ENCODE measurements around the gene OR10A5.
"Not testable (repeated sequence)": the region's sequence is repeated elsewhere in the genome, so short reads cannot be mapped to it uniquely, and the experiment has no call there.

Gene OR10A5

GRCh38 chr11:6845383-6845782 is at the start of gene OR10A5:
OR10A5 (plus strand) TSS chr11:6845683; CDS start chr11:6845683, 0 bp downstream.
- no peak for DNase-seq

- no peak for DNase-seq
These were observed 46.1 kb upstream of the OR10A5 start, which contains the start of gene OR6A2 for GRCh38 chr11:6799402-6799801. OR6A2 (minus strand) TSS chr11:6799689; CDS start chr11:6795708, 3,981 bp downstream.

GRCh38 chr11:6801075-6801474 is 44.4 kb upstream of the OR10A5 start:
- not testable (repeated sequence) for DNase-seq

GRCh38 chr11:6812390-6813005 is 33.0 kb upstream of the OR10A5 start:
- peak; percentile 66 for DNase-seq

GRCh38 chr11:6813656-6814055 is 31.8 kb upstream of the OR10A5 start:
- no peak for DNase-seq

GRCh38 chr11:6817694-6818093 is 27.8 kb upstream of the OR10A5 start:
- DNase-seq = no peak

GRCh38 chr11:6818967-6819366 is 26.5 kb upstream of the OR10A5 start:
- no peak for DNase-seq

- no peak for DNase-seq
These were observed 21.2 kb upstream of the OR10A5 start for GRCh38 chr11:6824136-6824823.

GRCh38 chr11:6825231-6825744 is 20.2 kb upstream of the OR10A5 start:
- DNase-seq = no peak

GRCh38 chr11:6828103-6828502 is 17.4 kb upstream of the OR10A5 start:
- DNase-seq = no peak

GRCh38 chr11:6833356-6833755 is 12.1 kb upstream of the OR10A5 start:
- no peak for DNase-seq

- DNase-seq = no peak
These were observed 11.5 kb upstream of the OR10A5 start for GRCh38 chr11:6834021-6834420.

- peak; percentile 38 for DNase-seq
These were observed 3.8 kb upstream of the OR10A5 start for GRCh38 chr11:6841694-6842093.

GRCh38 chr11:6843670-6844069 is 1.8 kb upstream of the OR10A5 start:
- no peak for DNase-seq

- DNase-seq = no peak
These were observed 1.1 kb upstream of the OR10A5 start for GRCh38 chr11:6844356-6844755.

- DNase-seq = no peak
These were observed 5.0 kb downstream of the OR10A5 start for GRCh38 chr11:6850526-6850925.

- DNase-seq = not testable (repeated sequence)
These were observed 9.3 kb downstream of the OR10A5 start for GRCh38 chr11:6854801-6855200.

- no peak for DNase-seq
These were observed 10.6 kb downstream of the OR10A5 start for GRCh38 chr11:6855971-6856541.

GRCh38 chr11:6856871-6857270 is 11.4 kb downstream of the OR10A5 start:
- peak; percentile 56 for DNase-seq

- DNase-seq = no peak
These were observed 17.5 kb downstream of the OR10A5 start, which contains the start of gene OR10A2 for GRCh38 chr11:6862961-6863360. OR10A2 (plus strand) TSS chr11:6863057; CDS start chr11:6869755, 6,698 bp downstream.

GRCh38 chr11:6864438-6864837 is 19.0 kb downstream of the OR10A5 start:
- DNase-seq = no peak

GRCh38 chr11:6871278-6871677 is 25.8 kb downstream of the OR10A5 start:
- no peak for DNase-seq

GRCh38 chr11:6875761-6876160 is 30.3 kb downstream of the OR10A5 start:
- DNase-seq = no peak

- no peak for DNase-seq
These were observed 30.8 kb downstream of the OR10A5 start, which contains the start of gene OR10A4 for GRCh38 chr11:6876325-6876724. OR10A4 (plus strand) TSS chr11:6876625; CDS start chr11:6876648, 23 bp downstream.
